GM19239 (cell line): Measurements from ENCODE around the gene LSP1.
A peak's percentile ranks its signal among the peaks of the same experiment; 100 is the strongest.
"Not testable (repeated sequence)": the region's sequence is repeated elsewhere in the genome, so short reads cannot be mapped to it uniquely, and the experiment has no call there.

Source experiments
- DNase-seq: peaks from one replicate; pipeline ENCODE4 v3.0.0; 2011; ENCODE audit warnings: low spot score; ENCODE audit not compliant: insufficient read length
- FAIRE-seq: peaks from 2 replicates; lab custom pipeline; 2011; peaks lifted over from hg19 to GRCh38; lab: Jason Lieb, UNC

LSP1 gene

GRCh38 chr11:1936072-1936780 is 83.3 kb downstream of the LSP1 start:
- FAIRE-seq (no peak), DNase-seq (no peak)

DNA sequence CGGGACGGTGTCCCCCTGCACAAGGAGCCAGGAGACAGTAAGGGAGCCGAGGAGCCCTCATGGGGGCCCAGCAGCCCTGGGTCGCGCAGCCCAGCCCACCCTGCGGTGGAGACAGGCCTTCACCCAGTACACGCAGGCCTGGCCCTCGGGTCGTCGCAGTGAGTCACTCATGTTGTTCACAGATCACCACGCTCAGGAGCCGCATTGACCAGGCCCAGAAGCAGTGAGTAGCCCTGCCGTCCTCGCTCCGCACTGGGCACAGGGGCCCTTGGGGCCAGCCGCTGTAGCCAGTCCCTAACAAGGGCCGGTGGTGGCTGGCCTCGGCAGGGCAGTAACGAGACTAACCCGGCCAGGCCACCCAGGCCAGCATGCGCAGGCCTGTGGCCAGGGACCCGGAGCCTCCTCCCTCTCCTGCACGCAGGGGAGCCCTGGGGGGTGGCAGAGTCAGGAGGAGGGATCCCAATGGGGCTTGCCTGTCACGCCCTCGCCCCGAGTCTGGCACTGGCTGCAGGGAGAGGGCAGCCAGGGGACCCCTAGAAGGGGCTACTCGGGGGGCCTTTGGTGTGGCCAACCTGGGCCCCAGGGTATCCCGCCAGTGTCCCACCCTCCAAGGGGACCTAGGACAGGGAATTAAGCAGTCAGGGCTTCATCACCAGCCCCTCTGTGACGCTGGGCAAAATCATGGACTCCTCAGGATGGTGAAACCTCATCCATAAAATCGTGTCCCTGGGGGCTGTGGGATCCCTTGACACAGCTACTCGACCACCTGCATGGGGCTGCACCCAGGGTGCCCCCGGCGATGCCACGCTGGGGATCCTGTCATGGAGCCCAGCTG is 84.1 kb downstream of the LSP1 start:
- DNase-seq (no peak), FAIRE-seq (no peak)

DNA sequence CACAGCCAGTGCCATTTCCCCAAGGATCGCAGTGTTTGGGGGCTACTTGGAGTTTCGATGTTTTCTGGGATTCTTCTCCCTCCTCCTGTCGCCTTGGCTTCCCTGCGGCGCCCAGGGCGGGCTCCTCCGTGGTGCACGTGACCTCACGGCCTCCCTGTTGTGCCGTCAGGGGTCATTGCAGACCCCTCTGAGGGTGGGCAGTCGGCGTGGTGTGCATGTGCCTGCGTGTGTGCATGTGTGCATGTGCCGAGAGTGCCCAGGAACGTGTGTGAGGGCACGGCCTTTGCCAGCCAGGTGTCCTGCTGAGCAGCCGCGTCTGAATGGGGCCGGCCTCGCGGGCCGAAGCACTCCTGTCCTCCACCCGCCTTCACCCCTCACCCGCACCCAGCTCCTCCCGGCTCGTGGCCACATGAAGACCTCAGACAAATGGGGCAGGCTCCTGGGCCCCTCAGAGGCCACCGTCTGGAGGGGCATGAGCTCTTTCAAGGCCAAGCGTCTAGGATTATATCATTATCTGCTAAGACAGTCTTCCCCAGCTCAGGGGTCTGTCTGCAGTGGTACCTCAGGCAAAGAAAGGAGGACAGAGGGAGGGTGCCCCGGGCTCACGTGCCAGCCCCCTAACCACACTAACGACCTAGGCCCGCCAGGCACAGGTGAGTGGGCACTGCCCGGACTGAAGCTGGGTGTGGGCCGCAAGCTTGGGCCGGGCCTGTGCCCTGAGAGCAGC is 84.9 kb downstream of the LSP1 start:
- no peak for DNase-seq
- FAIRE-seq, result no peak

DNA sequence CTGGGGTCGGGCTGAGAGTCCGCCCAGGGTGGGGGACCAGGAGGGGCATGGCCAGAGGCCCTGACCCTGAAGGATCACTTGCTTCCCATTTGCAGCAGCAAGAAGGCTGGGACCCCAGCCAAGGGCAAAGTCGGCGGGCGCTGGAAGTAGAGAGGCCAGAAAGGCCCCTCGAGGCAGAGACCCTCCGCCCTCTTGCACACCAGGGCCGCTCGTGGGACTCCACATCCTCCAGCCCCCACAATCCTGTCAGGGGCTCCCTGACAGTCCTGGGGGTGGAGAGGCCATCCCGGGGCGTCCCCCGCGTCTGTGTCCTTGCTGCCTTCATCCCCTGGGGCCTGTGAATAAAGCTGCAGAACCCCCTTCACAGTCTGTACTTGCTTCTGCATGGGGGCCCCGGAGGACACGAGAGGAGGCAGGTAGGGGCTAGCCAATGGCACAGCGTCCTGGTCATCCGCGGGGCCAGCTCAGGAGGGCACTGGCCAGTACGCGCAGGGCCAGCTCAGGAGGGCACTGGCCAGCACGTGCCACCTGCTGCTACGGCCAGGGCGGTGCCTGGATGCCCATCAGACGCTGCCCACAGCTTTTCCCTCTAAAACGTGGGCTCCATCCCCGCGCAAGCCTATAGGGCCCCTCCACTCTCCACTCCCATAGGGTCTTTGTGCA is 85.6 kb downstream of the LSP1 start:
- no peak for FAIRE-seq

GRCh38 chr11:1939006-1939625 is 86.2 kb downstream of the LSP1 start:
- no peak for FAIRE-seq

More for the DNA sequence above, 85.6 kb downstream of the LSP1 start:
- no peak for DNase-seq

DNA sequence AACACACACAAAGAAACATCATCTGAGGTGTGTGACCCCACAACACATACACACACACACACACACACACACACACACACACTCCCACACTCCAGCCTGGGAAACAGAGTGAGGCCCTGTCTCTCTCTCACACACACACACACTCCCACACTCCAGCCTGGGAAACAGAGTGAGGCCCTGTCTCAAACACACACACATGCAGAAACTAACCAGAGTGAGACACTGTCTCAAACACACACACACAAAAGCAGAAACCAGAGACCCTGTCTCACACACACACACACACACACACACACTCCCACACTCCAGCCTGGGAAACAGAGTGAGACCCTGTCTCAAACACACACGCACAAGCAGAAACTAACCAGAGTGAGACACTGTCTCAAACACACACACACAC is 86.9 kb downstream of the LSP1 start:
- peak; percentile 84 for FAIRE-seq
- not testable (repeated sequence) for DNase-seq

More at GRCh38 chr11:1939006-1939625, 86.2 kb downstream of the LSP1 start:
- no peak for DNase-seq
